Left hindlimb (tissue), 1 donor: Measurements from ENCODE around the gene FASTKD3.
"Not testable (repeated sequence)": the region's sequence is repeated elsewhere in the genome, so short reads cannot be mapped to it uniquely, and the experiment has no call there.

ENCODE experiments used
- DNase-seq: peaks from one replicate; pipeline ENCODE4 v3.0.0-alpha.2; 2018

FASTKD3 gene

GRCh38 chr5:7868773-7869473, at the start of gene FASTKD3, which contains the start of gene MTRR:
FASTKD3 (minus strand) TSS chr5:7869031; CDS start chr5:7868083, 948 bp downstream.
MTRR (plus strand) TSS chr5:7869148; CDS start chr5:7870795, 1,647 bp downstream.
- DNase-seq: peak; percentile 94

GRCh38 chr5:7917130-7918123, 48.6 kb upstream of the FASTKD3 start:
- no peak for DNase-seq

GRCh38 chr5:7916171-7916804, 47.5 kb upstream of the FASTKD3 start:
- no peak for DNase-seq

- DNase-seq: not testable (repeated sequence)
Observed at GRCh38 chr5:7911429-7911771, 42.6 kb upstream of the FASTKD3 start.

GRCh38 chr5:7910738-7911428, 42.1 kb upstream of the FASTKD3 start:
- no peak for DNase-seq

- DNase-seq: no peak
Observed at GRCh38 chr5:7908317-7908716, 39.5 kb upstream of the FASTKD3 start.

- DNase-seq: no peak
Observed at GRCh38 chr5:7907612-7908011, 38.8 kb upstream of the FASTKD3 start.

- no peak for DNase-seq
Observed at GRCh38 chr5:7904170-7904569, 35.3 kb upstream of the FASTKD3 start.

GRCh38 chr5:7902666-7903625, 34.1 kb upstream of the FASTKD3 start:
- DNase-seq: no peak

- no peak for DNase-seq
Observed at GRCh38 chr5:7902201-7902600, 33.4 kb upstream of the FASTKD3 start.

- no peak for DNase-seq
Observed at GRCh38 chr5:7897014-7897600, 28.3 kb upstream of the FASTKD3 start.

- DNase-seq: no peak
Observed at GRCh38 chr5:7894860-7895259, 26.0 kb upstream of the FASTKD3 start.

- no peak for DNase-seq
Observed at GRCh38 chr5:7894439-7894838, 25.6 kb upstream of the FASTKD3 start.

GRCh38 chr5:7888901-7889300, 20.1 kb upstream of the FASTKD3 start:
- DNase-seq: no peak

GRCh38 chr5:7886849-7887475, 18.1 kb upstream of the FASTKD3 start:
- DNase-seq: no peak

- DNase-seq: no peak
Observed at GRCh38 chr5:7884491-7885267, 15.8 kb upstream of the FASTKD3 start.

GRCh38 chr5:7882926-7883325, 14.1 kb upstream of the FASTKD3 start:
- DNase-seq: no peak

- DNase-seq: no peak
Observed at GRCh38 chr5:7881816-7882215, 13.0 kb upstream of the FASTKD3 start.

GRCh38 chr5:7881091-7881490, 12.3 kb upstream of the FASTKD3 start:
- DNase-seq: no peak

GRCh38 chr5:7878381-7878873, 9.6 kb upstream of the FASTKD3 start:
- no peak for DNase-seq
